ENCODE results near the gene EIF4EBP3.

DNA sequence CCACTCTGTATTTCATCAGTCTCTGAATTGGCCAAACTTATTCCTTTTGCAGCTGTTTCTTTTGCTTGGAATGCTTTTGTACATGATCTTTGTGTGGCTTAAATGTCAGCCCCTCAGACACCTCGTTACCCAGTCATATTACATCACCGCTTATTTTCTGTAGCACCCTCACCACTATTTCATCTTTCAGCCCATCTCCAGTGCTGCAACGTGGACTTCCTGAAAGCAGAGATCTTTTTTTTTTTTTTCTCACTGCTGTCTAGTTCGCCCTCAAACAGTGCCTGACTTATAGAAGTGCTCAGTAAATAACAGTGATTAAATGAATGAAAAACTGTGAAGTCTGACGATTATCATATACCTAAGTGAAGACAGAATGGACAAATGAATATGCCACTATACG, 9.0 kb downstream of the EIF4EBP3 start:
- TF ChIP-seq, protein P1, sequence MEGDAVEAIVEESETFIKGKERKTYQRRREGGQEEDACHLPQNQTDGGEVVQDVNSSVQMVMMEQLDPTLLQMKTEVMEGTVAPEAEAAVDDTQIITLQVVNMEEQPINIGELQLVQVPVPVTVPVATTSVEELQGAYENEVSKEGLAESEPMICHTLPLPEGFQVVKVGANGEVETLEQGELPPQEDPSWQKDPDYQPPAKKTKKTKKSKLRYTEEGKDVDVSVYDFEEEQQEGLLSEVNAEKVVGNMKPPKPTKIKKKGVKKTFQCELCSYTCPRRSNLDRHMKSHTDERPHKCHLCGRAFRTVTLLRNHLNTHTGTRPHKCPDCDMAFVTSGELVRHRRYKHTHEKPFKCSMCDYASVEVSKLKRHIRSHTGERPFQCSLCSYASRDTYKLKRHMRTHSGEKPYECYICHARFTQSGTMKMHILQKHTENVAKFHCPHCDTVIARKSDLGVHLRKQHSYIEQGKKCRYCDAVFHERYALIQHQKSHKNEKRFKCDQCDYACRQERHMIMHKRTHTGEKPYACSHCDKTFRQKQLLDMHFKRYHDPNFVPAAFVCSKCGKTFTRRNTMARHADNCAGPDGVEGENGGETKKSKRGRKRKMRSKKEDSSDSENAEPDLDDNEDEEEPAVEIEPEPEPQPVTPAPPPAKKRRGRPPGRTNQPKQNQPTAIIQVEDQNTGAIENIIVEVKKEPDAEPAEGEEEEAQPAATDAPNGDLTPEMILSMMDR (IDR thresholded peaks at IDR 0.05; ENCODE audit: insufficient read depth, low read length) = no peak
- no peak for TF ChIP-seq POLR2AphosphoS5 (IDR thresholded peaks at IDR 0.05; ENCODE audit: low read depth)
